ENCODE results near the gene ZDHHC24. TPM values are rescaled to one million over a fixed set of nuclear protein-coding genes. Genes with fewer than 3 reads are reported as not detected.

Gene ZDHHC24, protein sequence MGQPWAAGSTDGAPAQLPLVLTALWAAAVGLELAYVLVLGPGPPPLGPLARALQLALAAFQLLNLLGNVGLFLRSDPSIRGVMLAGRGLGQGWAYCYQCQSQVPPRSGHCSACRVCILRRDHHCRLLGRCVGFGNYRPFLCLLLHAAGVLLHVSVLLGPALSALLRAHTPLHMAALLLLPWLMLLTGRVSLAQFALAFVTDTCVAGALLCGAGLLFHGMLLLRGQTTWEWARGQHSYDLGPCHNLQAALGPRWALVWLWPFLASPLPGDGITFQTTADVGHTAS
- total RNA-seq = 8.0 and 10.1 TPM in 2 replicates

DNA sequence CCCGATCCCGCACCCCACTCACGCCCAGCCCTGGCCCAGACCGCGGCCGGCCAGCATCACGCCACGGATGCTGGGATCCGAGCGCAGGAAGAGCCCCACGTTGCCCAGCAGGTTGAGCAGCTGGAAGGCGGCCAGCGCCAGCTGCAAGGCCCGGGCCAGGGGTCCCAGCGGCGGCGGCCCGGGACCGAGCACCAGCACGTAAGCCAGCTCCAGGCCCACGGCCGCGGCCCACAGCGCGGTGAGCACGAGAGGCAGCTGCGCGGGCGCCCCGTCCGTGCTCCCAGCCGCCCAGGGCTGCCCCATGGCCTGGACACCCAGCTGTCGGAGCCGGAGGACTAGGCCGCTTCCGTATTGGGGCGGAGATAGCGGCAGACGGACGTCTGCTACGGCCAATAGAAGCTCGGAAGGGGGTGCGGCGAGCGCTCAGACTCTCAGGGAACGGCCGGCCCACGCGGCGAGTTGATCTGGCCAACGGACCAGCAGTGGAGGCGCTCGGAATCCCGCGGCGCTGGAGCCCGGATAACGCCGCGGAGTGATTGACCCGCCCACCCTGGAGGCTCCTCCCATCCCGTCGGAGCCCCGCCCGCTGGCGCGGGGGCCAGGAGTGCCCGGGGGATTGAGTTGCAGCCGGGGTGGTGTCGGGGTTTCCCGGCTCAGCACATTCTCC lies at the start of gene ZDHHC24:
Gene ZDHHC24, minus strand, starts transcription at position 348 of the 667 bp plus-strand sequence. Its CDS starts 45 bp downstream, at position 303.

DNA sequence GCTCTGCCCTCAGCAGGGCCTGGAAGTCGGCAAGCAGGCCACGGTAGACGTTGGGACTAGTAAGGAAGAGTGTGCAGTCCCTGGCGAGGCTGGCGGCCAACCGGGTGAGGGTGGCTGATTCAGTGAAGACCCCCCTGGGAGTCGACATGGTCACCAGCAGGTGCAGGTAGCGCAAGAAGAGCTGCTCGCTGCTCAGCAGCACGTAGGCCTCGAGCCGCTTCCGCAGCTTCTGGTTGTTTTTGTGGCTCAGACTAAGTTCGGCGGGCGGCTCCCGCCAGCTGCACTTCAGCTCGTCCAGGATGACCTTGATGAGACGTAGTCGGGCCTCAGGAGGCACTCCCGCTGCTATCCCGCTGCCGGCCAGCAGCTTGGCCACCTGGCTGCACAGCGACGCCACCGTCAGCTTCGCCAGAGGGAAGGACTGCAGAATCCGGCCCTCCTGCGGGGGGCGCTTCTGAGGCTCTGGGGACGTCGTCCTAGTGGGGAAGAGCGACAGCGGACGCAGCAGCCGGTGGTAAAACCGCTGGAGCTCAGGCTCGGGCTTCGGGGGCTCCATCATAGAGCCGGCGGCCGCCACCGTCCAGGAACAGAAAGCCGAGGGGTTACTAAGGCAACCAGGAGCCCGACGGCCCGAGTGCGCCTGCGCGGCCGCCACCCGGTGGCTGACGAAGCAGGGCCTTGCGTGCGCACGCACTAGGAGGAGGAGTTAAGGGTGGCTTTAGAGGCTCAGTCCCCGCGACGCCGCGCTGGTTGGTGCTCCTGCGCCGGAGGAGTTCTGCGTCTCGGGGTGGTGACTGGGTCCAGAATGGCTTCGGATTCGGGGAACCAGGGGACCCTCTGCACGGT lies 46.8 kb upstream of the ZDHHC24 start, which contains the start of the genes CCDC87 and CCS:
Gene CCDC87, minus strand, starts transcription at position 607 of the 846 bp plus-strand sequence. Its CDS starts 48 bp downstream, at position 559.
Gene CCS, plus strand, starts transcription at position 729 of the 846 bp plus-strand sequence. Its CDS starts 77 bp downstream, at position 806.

DNA sequence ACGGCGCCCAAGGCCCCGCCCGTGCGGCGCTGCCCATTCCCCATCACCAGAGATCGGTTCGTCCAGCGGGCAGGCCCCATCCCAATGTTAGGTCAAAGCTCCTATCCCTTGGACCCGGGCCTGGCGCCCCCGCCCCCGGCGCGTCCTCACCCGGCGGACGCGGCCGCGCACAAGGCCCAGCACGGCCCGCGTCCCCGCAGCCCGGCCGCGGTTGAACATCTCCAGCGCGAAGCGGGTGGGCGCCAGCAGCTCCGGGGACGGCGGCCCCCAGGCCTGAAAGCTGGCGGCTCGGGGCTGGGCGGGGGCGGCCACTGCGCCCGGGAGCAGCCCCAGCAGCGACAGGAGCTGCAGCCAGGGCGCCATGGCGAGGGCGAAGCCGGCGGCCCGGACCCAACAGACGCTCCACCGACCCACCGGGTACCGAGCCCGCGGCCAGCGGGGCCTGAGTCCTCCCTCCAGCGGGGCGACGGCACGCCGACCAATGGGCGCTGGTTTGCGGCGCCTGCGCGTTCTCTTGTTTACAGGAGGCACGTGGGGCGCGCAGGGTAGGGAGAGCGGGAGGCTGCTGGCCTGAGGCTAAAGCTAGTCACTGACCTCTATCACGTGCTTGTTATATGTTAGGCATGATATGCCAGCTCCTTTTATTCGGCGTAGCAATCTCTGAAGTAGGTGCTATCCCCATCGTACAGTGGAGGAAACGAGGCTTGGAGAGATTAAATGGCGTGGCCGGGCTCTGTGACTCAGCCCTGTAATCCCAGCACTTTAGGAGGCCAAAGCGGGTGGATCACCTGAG lies 22.5 kb upstream of the ZDHHC24 start, which contains the start of gene CTSF:
Gene CTSF, minus strand, starts transcription at position 483 of the 793 bp plus-strand sequence. Its CDS starts 120 bp downstream, at position 363.

DNA sequence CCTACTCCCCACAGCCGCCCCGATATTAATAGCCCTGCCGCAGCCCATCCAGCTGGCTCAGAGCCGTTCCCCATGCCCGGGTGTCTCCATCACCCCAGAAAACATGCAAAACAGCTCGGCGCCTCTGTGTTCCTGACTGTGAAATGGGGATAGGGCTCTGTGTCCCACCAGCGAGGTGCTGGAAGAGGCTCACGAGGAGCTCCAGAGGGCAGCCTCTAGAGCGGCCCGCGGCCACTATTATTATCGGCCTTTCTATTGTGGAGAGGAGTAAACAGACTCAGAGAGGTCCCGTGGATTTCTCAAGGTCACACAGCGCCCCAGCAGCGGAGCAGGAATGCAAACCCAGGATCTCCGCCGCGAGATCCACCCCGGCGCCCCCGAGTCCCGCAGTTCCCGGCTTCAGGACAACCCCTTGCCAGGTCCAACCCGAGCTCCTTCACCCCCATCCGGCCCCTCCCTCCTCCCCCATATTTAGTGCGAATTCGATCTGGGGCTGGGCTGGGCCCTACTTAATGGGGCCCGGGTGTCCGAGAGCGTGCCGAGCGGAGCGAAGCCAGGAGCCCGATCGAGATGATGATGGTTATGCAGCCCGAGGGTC lies 619 bp upstream of the ZDHHC24 start, which contains the start of gene ACTN3:
Gene ACTN3, plus strand, starts transcription at position 536 of the 598 bp plus-strand sequence. Its CDS starts 35 bp downstream, at position 571.

DNA sequence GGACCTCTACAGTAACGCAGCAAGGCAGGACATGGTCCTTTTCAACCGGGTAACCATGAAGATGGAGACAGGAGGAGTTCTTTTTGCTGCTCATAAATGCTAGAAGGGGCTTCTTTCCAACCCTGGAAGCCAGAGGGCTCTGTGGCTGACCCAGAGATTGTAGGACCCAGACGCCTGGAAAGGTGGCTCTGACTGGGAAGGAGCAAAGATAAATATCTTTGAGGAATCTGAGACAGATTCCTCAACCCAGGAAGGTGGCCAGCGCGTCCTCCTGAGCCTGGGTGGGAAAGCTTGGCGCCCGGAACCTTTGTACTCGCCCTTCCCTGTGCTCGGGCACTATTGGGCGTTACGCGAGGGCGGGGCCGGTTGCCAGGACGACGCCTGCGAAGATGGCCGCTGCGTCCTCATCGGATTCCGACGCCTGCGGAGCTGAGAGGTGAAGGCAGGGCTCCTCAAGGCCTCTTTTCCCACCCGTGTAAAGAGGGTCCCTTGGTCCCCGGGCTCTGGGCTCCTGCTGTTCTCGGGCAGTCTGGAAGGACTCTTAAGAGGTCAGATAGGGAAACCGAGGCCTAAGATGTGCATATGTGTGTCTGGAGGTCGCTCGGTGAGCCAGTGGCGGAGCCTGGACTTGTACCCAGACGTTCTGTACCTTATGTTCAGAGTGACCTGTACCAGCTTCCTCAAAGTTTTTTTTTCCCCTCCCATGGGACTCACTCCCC lies 35.4 kb downstream of the ZDHHC24 start, which contains the start of gene BBS1:
Gene BBS1, plus strand, starts transcription at position 365 of the 719 bp plus-strand sequence. Its CDS starts 25 bp downstream, at position 390.

DNA sequence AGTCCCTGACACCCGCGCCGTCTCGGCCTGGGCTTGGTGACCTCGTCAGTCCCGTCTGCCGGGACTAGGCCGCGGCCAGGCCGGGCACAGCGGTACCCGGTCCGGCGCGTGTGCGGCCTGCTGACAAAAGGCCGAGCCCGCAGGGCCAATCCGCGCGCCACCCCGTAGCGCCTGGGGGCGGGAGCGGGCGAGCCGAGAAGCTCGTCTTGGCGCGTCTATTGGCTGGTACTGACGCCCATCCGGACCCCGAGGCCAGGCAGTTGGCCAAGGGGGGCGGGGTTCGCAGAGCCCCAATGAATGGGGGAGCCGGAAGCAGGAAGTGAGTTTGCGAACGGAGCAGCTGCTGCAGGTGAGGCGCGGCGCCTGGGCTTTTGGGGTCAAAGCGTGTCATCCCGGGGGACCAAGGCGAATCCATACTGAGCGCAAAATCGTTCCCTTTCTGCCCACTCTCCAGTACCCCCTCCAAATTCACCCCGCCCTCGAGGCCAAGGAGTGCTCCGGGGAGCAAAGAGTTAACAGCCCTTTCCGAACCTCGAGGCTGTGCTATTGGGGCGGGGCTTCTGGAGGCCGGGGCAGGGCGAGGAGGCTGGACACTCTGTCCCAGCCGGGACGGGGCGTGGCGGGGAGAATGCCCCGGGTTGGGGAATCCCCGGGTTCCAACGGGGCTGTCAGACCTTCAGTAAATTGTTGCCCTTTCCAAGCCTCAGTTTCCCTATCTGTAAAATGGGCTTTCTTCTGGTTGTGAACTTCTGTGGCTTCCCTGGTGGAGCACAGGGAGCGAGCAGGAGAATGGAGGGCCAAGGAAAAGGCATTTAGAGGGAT lies 65.5 kb downstream of the ZDHHC24 start, which contains the start of gene DPP3:
Gene DPP3, plus strand, starts transcription at position 318 of the 822 bp plus-strand sequence. CDS start 1,767 bp downstream, outside the sequence.

Other genes starting within 250 kb of the ZDHHC24 start
- gene CD248, start 229.0 kb downstream of the ZDHHC24 start, total RNA-seq = 168 and 193 TPM in 2 replicates
- gene RIN1, start 209.6 kb downstream of the ZDHHC24 start, total RNA-seq = 15.4 and 28.7 TPM in 2 replicates
- gene BRMS1, start 200.9 kb downstream of the ZDHHC24 start, total RNA-seq = 44.8 and 49.3 TPM in 2 replicates
- gene B4GAT1, start 198.4 kb downstream of the ZDHHC24 start, total RNA-seq = 24.6 and 41.6 TPM in 2 replicates
- gene SLC29A2, start 174.3 kb downstream of the ZDHHC24 start, total RNA-seq = 0.17 and 0.47 TPM in 2 replicates
- not detected in 2 replicates for gene NPAS4, start 125.0 kb downstream of the ZDHHC24 start, total RNA-seq
- gene MRPL11, start 107.2 kb downstream of the ZDHHC24 start, total RNA-seq = 27.6 and 34.5 TPM in 2 replicates
- 13.6 and 18.8 TPM in 2 replicates for gene PELI3, start 79.1 kb downstream of the ZDHHC24 start, total RNA-seq
- 31.9 and 42.6 TPM in 2 replicates for gene DPP3, start 65.6 kb downstream of the ZDHHC24 start, total RNA-seq
- 21.9 and 36.9 TPM in 2 replicates for gene BBS1, start 35.4 kb downstream of the ZDHHC24 start, total RNA-seq
- 0.17 and 0.32 TPM in 2 replicates for gene ACTN3, start 855 bp upstream of the ZDHHC24 start, total RNA-seq
- 28.1 and 42.4 TPM in 2 replicates for gene CTSF, start 22.6 kb upstream of the ZDHHC24 start, total RNA-seq
- gene CCDC87, start 47.0 kb upstream of the ZDHHC24 start, total RNA-seq = 0.26 and 0.32 TPM in 2 replicates
- gene CCS, start 47.1 kb upstream of the ZDHHC24 start, total RNA-seq = 72.0 and 81.9 TPM in 2 replicates
- 16.2 and 17.3 TPM in 2 replicates for gene RBM14, start 70.6 kb upstream of the ZDHHC24 start, total RNA-seq
- 118 and 174 TPM in 2 replicates for gene RBM4, start 92.7 kb upstream of the ZDHHC24 start, total RNA-seq
- 29.3 and 60.4 TPM in 2 replicates for gene RBM4B, start 131.8 kb upstream of the ZDHHC24 start, total RNA-seq
- 0.47 and 2.3 TPM in 2 replicates for gene SPTBN2, start 183.2 kb upstream of the ZDHHC24 start, total RNA-seq

Data from bronchial smooth muscle cell (primary cell).